HG03354 (cell line): ENCODE results near the gene DCC.

ENCODE experiments used
- ATAC-seq: cut with Tn5 transposase; IDR thresholded peaks from one replicate; pipeline ENCODE4 v1.9.1; 2021; ENCODE audit warnings: mild to moderate bottlenecking; ENCODE audit not compliant: unreplicated experiment, poor library complexity, severe bottlenecking

DCC gene

GRCh38 chr18:53234610-53235009 is 894.6 kb downstream of the DCC start:
- no peak for ATAC-seq

GRCh38 chr18:53241161-53241560 is 901.2 kb downstream of the DCC start:
- ATAC-seq: no peak

GRCh38 chr18:53253789-53254188 is 913.8 kb downstream of the DCC start:
- no peak for ATAC-seq

GRCh38 chr18:53254265-53254664 is 914.3 kb downstream of the DCC start:
- ATAC-seq: no peak

- ATAC-seq: no peak
Measured at GRCh38 chr18:53261241-53261640, 921.2 kb downstream of the DCC start.

GRCh38 chr18:53266850-53267249 is 926.9 kb downstream of the DCC start:
- ATAC-seq: no peak

GRCh38 chr18:53268455-53268854 is 928.5 kb downstream of the DCC start:
- no peak for ATAC-seq

GRCh38 chr18:53281406-53281805 is 941.4 kb downstream of the DCC start:
- ATAC-seq: no peak

GRCh38 chr18:53283708-53284107 is 943.7 kb downstream of the DCC start:
- no peak for ATAC-seq

- no peak for ATAC-seq
Measured at GRCh38 chr18:53305461-53305860, 965.5 kb downstream of the DCC start.

GRCh38 chr18:53319628-53320027 is 979.6 kb downstream of the DCC start:
- no peak for ATAC-seq

GRCh38 chr18:53322163-53322562 is 982.2 kb downstream of the DCC start:
- ATAC-seq: no peak

- ATAC-seq: no peak
Measured at GRCh38 chr18:53324353-53324752, 984.4 kb downstream of the DCC start.

- no peak for ATAC-seq
Measured at GRCh38 chr18:53360501-53361443, 1020.8 kb downstream of the DCC start.

GRCh38 chr18:53375621-53376020 is 1035.6 kb downstream of the DCC start:
- ATAC-seq: no peak

GRCh38 chr18:53380063-53380639 is 1040.2 kb downstream of the DCC start:
- ATAC-seq: peak; percentile 85

GRCh38 chr18:53382870-53383269 is 1042.9 kb downstream of the DCC start:
- no peak for ATAC-seq

GRCh38 chr18:53385889-53386288 is 1045.9 kb downstream of the DCC start:
- ATAC-seq: no peak

GRCh38 chr18:53387581-53387980 is 1047.6 kb downstream of the DCC start:
- no peak for ATAC-seq

GRCh38 chr18:53402670-53403069 is 1062.7 kb downstream of the DCC start:
- ATAC-seq: no peak

- no peak for ATAC-seq
Measured at GRCh38 chr18:53408271-53408670, 1068.3 kb downstream of the DCC start.
